Spleen (tissue), 11 donors: ENCODE results near the gene BCL10. TPM values are rescaled to one million over a fixed set of nuclear protein-coding genes. Genes with fewer than 3 reads are reported as not detected.

Experiments
- DNase-seq: peaks from one replicate; pipeline ENCODE4 v3.0.0-alpha.2; 2020
- H3K27ac ChIP-seq, 8 donors: fragments of 200-600 bp; sonication (generic) in 7 of 8; 1 replicate in 4 of 8; 2 replicates in 4 of 8; pipeline versions ENCODE4 v1.5.0 to v1.8.0; 2016 to 2021; ENCODE audit warnings: inconsistent platforms in 4 of 8, mild to moderate bottlenecking in 4 of 8, moderate library complexity in 1 of 8
- H3K27me3 ChIP-seq, 7 donors: fragments of 200-600 bp; sonication (generic) in 6 of 7; replicated peaks in 1 of 7; 1 replicate in 4 of 7; 2 replicates in 3 of 7; pipeline versions ENCODE4 v1.5.0 to v1.8.0; 2016 to 2021; ENCODE audit warnings: inconsistent platforms in 3 of 7, mild to moderate bottlenecking in 1 of 7
- H3K36me3 ChIP-seq, 6 donors: fragments of 200-600 bp; sonication (generic) in 5 of 6; 1 replicate in 4 of 6; 2 replicates in 2 of 6; pipeline versions ENCODE4 v1.5.0 to v1.8.0; 2016 to 2021; ENCODE audit warnings: inconsistent platforms in 2 of 6
- H3K4me1 ChIP-seq, 6 donors: fragments of 200-600 bp; sonication (generic) in 5 of 6; 1 replicate in 3 of 6; 2 replicates in 3 of 6; pipeline versions ENCODE4 v1.5.0 to v1.8.0; 2016 to 2021; ENCODE audit warnings: inconsistent platforms in 3 of 6
- H3K4me3 ChIP-seq, 8 donors: fragments of 200-600 bp; sonication (generic) in 7 of 8; 1 replicate in 4 of 8; 2 replicates in 4 of 8; pipeline versions ENCODE4 v1.5.0 to v1.8.0; 2016 to 2021; ENCODE audit warnings: inconsistent platforms in 4 of 8, mild to moderate bottlenecking in 4 of 8, moderate library complexity in 2 of 8
- H3K9me3 ChIP-seq, 8 donors: fragments of 200-600 bp; sonication (generic) in 7 of 8; 1 replicate in 4 of 8; 2 replicates in 4 of 8; pipeline versions ENCODE4 v1.5.0 to v1.8.0; 2016 to 2021; ENCODE audit warnings: inconsistent platforms in 4 of 8
- POLR2A ChIP-seq, 3 donors: fragments of 450-650 bp; IDR thresholded peaks; one replicate each; pipeline ENCODE4 v1.5.1; 2017; ENCODE audit warnings: antibody characterized with exemption in 3 of 3, mild to moderate bottlenecking in 1 of 3
- POLR2AphosphoS5 ChIP-seq, 3 donors: sonication (generic); formaldehyde crosslinking; IDR thresholded peaks; one replicate each; pipeline ENCODE4 v1.5.1; 2017; ENCODE audit warnings: antibody characterized with exemption in 3 of 3
- WGBS, 5 donors: extraction: QIAGEN DNeasy Blood & Tissue Kit in 3 of 5; methylation state at CpG; one replicate each; pipeline versions ENCODE4 v1.1.5 to v1.1.7; 2013 to 2018; 5-methylcytosine and 5-hydroxymethylcytosine counted together
- intact Hi-C: fragments of 100-400 bp; cut with DNase I; formaldehyde crosslinking; loops from one replicate; pipeline ENCODE4 v1.15.0; 2023; ENCODE audit warnings: low total_unique reads
- polyA plus RNA-seq, 3 donors: library from polyadenylated mRNA; stranded (reverse); fragments of 200-250 nt; gene quantifications; one replicate each; pipeline ENCODE4 v1.2.1, GENCODE V29; 2013
- total RNA-seq, 7 donors: library from RNA; depleted of rRNA in 3 of 7; stranded (reverse); fragments of >200 nt in 3 of 7; fragmentation: NEBNext Ultra II Directional in 4 of 7; extraction: Animal tissue kit (Norgen Biotek cat#: 25700) in 4 of 7; gene quantifications; one replicate each; pipeline versions ENCODE4 v1.1.0 to v1.2.1, GENCODE V29; 2016 to 2021
- TF ChIP-seq, protein P1 (sequence below), 11 experiments: fragments of 200-600 bp in 7 of 11; fragments of 450-650 bp in 4 of 11; sonication (generic) in 4 of 11; IDR thresholded peaks in 8 of 11; conservative IDR thresholded peaks in 3 of 11; 1 replicate in 7 of 11; 2 replicates in 4 of 11; pipeline versions ENCODE4 v1.4.0 to v1.8.0; 2016 to 2021; ENCODE audit warnings: antibody characterized with exemption in 11 of 11, inconsistent platforms in 4 of 11, mild to moderate bottlenecking in 1 of 11
- donor health status: healthy with polysubstance abuse.
- donor health status: DM: no; HTN: no; CAD: no; lungs with moderate emphysema.
- donor health status: DM: no; HTN: no; CAD: no.
- donor health status: Bipolar disorder and iron deficiency.
- donor health status: healthy.
- donor health status: DM: no; HTN: no; CAD: no.
- donor health status: DM: yes; HTN: yes; CAD: no.

The BCL10 gene
- total and polyA plus RNA-seq, 10 donors: 10.5 to 45.1 (median 33.7) TPM

DNA sequence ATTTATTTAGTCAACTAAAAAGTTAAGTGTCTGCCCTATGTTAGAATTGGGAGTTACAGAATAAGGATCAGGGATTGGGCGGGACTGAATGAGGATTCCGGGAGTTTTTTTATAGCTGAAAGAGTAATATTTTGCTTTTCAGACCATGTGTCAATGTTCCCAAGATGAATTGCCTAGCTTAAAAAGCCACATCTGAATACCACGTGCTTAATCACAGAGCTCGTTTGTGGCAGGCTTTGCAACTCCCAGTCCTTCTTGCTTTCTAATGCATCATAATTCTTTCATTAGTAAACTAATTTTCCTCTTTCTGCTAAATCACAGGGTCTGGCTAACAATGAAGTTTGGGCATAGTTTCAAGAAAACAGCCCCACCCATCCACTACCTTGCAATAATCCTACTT is 4.2 kb upstream of the BCL10 start:
- Histone ChIP-seq H3K27ac (no peak overlapping the region), H3K4me3 (no peak overlapping the region), H3K27me3 (peaks cover 0 to 7% (median 0%) of the 10 kb centered on the region in 7 donors), H3K36me3 (peaks cover 0 to 5% (median 0%) of the 10 kb centered on the region in 6 donors), H3K9me3 (no peaks in the 10 kb centered on the region), H3K4me1 (peaks cover 6 to 32% (median 17%) of the 10 kb centered on the region in 6 donors)
- intact Hi-C loops: no loop called here
- TF ChIP-seq POLR2A (IDR thresholded peaks at IDR 0.05) (no peak), POLR2AphosphoS5 (IDR thresholded peaks at IDR 0.05) (no peak)
- TF ChIP-seq, protein P1, sequence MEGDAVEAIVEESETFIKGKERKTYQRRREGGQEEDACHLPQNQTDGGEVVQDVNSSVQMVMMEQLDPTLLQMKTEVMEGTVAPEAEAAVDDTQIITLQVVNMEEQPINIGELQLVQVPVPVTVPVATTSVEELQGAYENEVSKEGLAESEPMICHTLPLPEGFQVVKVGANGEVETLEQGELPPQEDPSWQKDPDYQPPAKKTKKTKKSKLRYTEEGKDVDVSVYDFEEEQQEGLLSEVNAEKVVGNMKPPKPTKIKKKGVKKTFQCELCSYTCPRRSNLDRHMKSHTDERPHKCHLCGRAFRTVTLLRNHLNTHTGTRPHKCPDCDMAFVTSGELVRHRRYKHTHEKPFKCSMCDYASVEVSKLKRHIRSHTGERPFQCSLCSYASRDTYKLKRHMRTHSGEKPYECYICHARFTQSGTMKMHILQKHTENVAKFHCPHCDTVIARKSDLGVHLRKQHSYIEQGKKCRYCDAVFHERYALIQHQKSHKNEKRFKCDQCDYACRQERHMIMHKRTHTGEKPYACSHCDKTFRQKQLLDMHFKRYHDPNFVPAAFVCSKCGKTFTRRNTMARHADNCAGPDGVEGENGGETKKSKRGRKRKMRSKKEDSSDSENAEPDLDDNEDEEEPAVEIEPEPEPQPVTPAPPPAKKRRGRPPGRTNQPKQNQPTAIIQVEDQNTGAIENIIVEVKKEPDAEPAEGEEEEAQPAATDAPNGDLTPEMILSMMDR (IDR thresholded peaks at IDR 0.05 in 8 of 11, conservative IDR thresholded peaks at IDR 0.05 in 3 of 11): no peak
- DNase-seq: no peak
- 87 to 94% (median 90%) methylated on average over 4 of the region's 4 CpGs for WGBS, 5 donors

- no peak for DNase-seq
- Histone ChIP-seq H3K4me1 (peaks cover 13 to 42% (median 26%) of the 10 kb centered on the region in 6 donors), H3K4me3 (no peak overlapping the region), H3K27me3 (peaks cover 0 to 7% (median 0%) of the 10 kb centered on the region in 7 donors), H3K36me3 (peaks cover 0 to under 1% (median 0%) of the 10 kb centered on the region in 6 donors), H3K27ac (peak overlapping the region in 6 of 8 donors; percentile 27 to 73 (median 54)), H3K9me3 (no peaks in the 10 kb centered on the region)
- no peak for TF ChIP-seq POLR2AphosphoS5 (IDR thresholded peaks at IDR 0.05)
- TF ChIP-seq, protein P1 (IDR thresholded peaks at IDR 0.05 in 8 of 11, conservative IDR thresholded peaks at IDR 0.05 in 3 of 11): no peak
- WGBS, 5 donors: 78 to 86% (median 81%) methylated on average over 10 of the region's 10 CpGs
- intact Hi-C loops: no loop called here
Measured at GRCh38 chr1:85279458-85280080, 3.1 kb upstream of the BCL10 start.

GRCh38 chr1:85278853-85279314 is 2.5 kb upstream of the BCL10 start:
- intact Hi-C loops: no loop called here
- TF ChIP-seq POLR2AphosphoS5 (IDR thresholded peaks at IDR 0.05): peak in 1 of 3 donors; percentile 68
- TF ChIP-seq, protein P1 (IDR thresholded peaks at IDR 0.05 in 8 of 11, conservative IDR thresholded peaks at IDR 0.05 in 3 of 11): no peak
- WGBS, 5 donors: 2 to 9% (median 6%) methylated on average over 2 of the region's 2 CpGs
- H3K4me1 ChIP-seq: peaks cover 20 to 49% (median 33%) of the 10 kb centered on the region in 6 donors
- no peaks in the 10 kb centered on the region for H3K36me3 ChIP-seq
- H3K27ac ChIP-seq: peak overlapping the region in 7 of 8 donors; percentile 27 to 73 (median 49)
- no peak for DNase-seq
- H3K27me3 ChIP-seq: peaks cover 0 to 6% (median 0%) of the 10 kb centered on the region in 7 donors
- peak overlapping the region in 1 of 8 donors; percentile 12 for H3K4me3 ChIP-seq
- no peaks in the 10 kb centered on the region for H3K9me3 ChIP-seq

- Histone ChIP-seq H3K36me3 (peaks cover 0 to 6% (median 0%) of the 10 kb centered on the region in 6 donors), H3K4me3 (no peak overlapping the region), H3K9me3 (no peaks in the 10 kb centered on the region), H3K27ac (peak overlapping the region in 2 of 8 donors; percentile 99 to 100), H3K27me3 (no peaks in the 10 kb centered on the region), H3K4me1 (peaks cover 29 to 60% (median 43%) of the 10 kb centered on the region in 6 donors)
- 79 to 96% (median 93%) methylated on average over 4 of the region's 4 CpGs for WGBS, 5 donors
- TF ChIP-seq, protein P1 (IDR thresholded peaks at IDR 0.05 in 8 of 11, conservative IDR thresholded peaks at IDR 0.05 in 3 of 11): no peak
- TF ChIP-seq POLR2A (IDR thresholded peaks at IDR 0.05) (no peak), POLR2AphosphoS5 (IDR thresholded peaks at IDR 0.05) (no peak)
- intact Hi-C loops: no loop called here
- DNase-seq: no peak
Measured at GRCh38 chr1:85277802-85278201, 1.4 kb upstream of the BCL10 start.
